ENCODE results near the gene MRTFA. TPM values are rescaled to one million over a fixed set of nuclear protein-coding genes. Genes with fewer than 3 reads are reported as not detected.
A peak's percentile ranks its signal among the peaks of the same experiment; 100 is the strongest.

The MRTFA gene
- total RNA-seq, 6 experiments from 2014 or later, result 9.3 to 20.6 (median 16.3) TPM

DNA sequence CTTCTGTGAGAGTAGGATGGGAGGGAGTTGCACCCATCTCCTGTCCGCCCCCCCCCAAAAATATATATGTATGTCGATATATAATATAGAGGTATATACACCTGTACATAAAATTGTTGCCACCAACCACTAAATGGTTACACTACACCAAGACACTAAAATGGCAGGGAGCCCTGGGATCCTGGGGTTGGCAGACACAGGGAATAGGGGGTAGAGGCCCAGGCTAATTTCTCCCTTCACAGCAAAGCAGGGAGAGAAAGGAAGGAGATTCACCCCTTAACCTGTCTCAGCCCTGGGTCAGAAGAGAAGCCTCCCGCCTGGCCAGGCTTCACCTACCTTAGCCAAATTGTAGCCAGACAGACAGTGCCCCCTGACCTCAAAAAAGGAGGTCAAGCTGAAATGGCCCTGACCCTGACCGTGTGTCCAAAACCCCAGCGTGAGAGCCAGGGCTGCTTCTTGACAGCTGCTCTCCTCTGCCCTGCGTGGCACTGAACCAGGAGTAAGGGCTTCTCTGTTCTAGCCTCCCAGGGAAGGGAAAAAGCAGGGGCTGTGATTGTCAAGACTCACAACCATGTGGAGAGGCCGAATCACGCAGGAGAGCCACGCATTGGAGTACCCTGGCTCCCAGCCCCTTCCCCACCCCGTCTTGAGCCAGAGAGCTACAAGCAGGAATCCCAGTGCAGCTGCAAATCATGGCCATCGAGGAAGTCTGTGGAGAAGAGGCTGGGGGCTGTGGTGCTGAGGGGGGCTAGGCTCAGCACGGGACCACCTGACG is 225.6 kb downstream of the MRTFA start:
- no peaks in the 10 kb centered on the region for H3K9me3 ChIP-seq
- 100% methylated on average over 1 of the region's 13 CpGs for WGBS (ENCODE audit: insufficient coverage, low coverage, low lambda C conversion rate, missing lambda C conversion rate)
- no peak overlapping the region for H3K27ac ChIP-seq
- peaks cover 0 to 38% (median 4%) of the 10 kb centered on the region in 4 donors for H3K36me3 ChIP-seq
- DNase-seq (peak in 2 of 3 donors; percentile 63 to 73), ATAC-seq (peak; percentile 25 to 73 (median 61))
- intact Hi-C loops (cut with DNase I), result no loop called here
- H3K4me1 ChIP-seq, result peaks cover 0 to 14% (median 0%) of the 10 kb centered on the region in 4 donors
- H3K27me3 ChIP-seq, result no peaks in the 10 kb centered on the region
- no peak overlapping the region for H3K4me3 ChIP-seq
- TF ChIP-seq, protein P1, sequence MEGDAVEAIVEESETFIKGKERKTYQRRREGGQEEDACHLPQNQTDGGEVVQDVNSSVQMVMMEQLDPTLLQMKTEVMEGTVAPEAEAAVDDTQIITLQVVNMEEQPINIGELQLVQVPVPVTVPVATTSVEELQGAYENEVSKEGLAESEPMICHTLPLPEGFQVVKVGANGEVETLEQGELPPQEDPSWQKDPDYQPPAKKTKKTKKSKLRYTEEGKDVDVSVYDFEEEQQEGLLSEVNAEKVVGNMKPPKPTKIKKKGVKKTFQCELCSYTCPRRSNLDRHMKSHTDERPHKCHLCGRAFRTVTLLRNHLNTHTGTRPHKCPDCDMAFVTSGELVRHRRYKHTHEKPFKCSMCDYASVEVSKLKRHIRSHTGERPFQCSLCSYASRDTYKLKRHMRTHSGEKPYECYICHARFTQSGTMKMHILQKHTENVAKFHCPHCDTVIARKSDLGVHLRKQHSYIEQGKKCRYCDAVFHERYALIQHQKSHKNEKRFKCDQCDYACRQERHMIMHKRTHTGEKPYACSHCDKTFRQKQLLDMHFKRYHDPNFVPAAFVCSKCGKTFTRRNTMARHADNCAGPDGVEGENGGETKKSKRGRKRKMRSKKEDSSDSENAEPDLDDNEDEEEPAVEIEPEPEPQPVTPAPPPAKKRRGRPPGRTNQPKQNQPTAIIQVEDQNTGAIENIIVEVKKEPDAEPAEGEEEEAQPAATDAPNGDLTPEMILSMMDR (IDR thresholded peaks at IDR 0.05), result no peak
- TF ChIP-seq POLR2A (IDR thresholded peaks at IDR 0.05), result no peak

- TF ChIP-seq, protein P1 (IDR thresholded peaks at IDR 0.05), result no peak
- no peak for TF ChIP-seq POLR2A (IDR thresholded peaks at IDR 0.05)
- Histone ChIP-seq H3K4me1 (peaks cover 0 to 14% (median 0%) of the 10 kb centered on the region in 4 donors), H3K9me3 (no peaks in the 10 kb centered on the region), H3K27ac (no peak overlapping the region), H3K27me3 (no peaks in the 10 kb centered on the region), H3K4me3 (no peak overlapping the region), H3K36me3 (peaks cover 0 to 44% (median 4%) of the 10 kb centered on the region in 4 donors)
- 33% methylated on average over 1 of the region's 8 CpGs for WGBS (ENCODE audit: insufficient coverage, low coverage, low lambda C conversion rate, missing lambda C conversion rate)
- ATAC-seq (peak; percentile 10 to 67 (median 27)), DNase-seq (peak; percentile 47 to 60 (median 57))
- intact Hi-C loops (cut with DNase I), result no loop called here
Observed at GRCh38 chr22:40410272-40410671, 226.2 kb downstream of the MRTFA start.

- TF ChIP-seq, protein P1 (IDR thresholded peaks at IDR 0.05), result no peak
- no peak for TF ChIP-seq POLR2A (IDR thresholded peaks at IDR 0.05)
- Histone ChIP-seq H3K9me3 (no peaks in the 10 kb centered on the region), H3K27ac (no peak overlapping the region), H3K36me3 (peaks cover 0 to 50% (median 4%) of the 10 kb centered on the region in 4 donors), H3K4me3 (no peak overlapping the region), H3K27me3 (no peaks in the 10 kb centered on the region), H3K4me1 (peaks cover 0 to 14% (median 0%) of the 10 kb centered on the region in 4 donors)
- DNase-seq, result peak in 1 of 3 donors; percentile 44
- no peak for ATAC-seq
- WGBS (ENCODE audit: insufficient coverage, low coverage, low lambda C conversion rate, missing lambda C conversion rate), result 100% methylated on average over 1 of the region's 11 CpGs
- intact Hi-C loops (cut with DNase I), result no loop called here
Observed at GRCh38 chr22:40409613-40410113, 226.9 kb downstream of the MRTFA start.

DNA sequence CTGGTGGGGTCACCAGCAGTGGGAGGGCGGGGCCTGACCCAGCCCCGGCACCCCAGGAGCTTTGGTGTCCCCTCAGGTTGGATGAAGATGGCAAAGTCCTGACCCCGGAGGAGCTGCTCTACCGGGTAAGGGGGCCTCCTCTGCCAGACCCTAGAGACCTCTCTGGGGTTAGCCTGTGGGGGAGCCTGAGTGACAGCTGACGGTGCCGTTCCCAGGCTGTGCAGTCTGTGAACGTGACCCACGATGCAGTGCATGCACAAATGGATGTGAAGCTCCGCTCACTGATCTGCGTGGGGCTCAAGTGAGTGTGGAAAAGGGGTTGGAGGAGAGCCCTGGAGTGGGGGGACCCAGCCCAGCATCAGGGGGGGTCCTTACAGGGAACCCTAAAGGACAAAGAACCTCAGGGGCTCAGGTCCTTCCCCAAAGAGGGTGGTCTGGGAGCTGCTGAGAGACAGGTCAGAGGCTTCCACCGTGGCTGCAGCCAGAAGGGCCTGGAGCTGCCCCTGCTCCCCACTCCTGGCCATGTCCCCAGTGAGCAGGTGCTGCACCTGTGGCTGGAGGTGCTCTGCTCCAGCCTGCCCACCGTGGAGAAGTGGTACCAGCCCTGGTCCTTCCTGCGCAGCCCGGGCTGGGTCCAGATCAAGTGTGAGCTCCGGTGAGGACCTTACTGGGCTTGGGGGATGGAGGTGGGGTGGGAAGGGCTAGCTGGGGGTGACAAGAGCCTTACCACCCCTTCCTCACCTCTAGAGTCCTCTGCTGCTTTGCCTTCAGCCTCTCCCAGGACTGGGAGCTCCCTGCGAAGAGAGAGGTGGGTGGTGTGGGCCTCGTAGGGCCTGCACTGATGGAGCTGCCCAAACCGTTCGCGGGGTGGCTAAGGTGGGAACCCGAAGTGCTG is 227.6 kb downstream of the MRTFA start:
- no peaks in the 10 kb centered on the region for H3K9me3 ChIP-seq
- no peaks in the 10 kb centered on the region for H3K27me3 ChIP-seq
- 75% methylated on average over 5 of the region's 21 CpGs for WGBS (ENCODE audit: insufficient coverage, low coverage, low lambda C conversion rate, missing lambda C conversion rate)
- no peak overlapping the region for H3K4me3 ChIP-seq
- no peak overlapping the region for H3K27ac ChIP-seq
- TF ChIP-seq, protein P1 (IDR thresholded peaks at IDR 0.05), result no peak
- no peak for TF ChIP-seq POLR2A (IDR thresholded peaks at IDR 0.05)
- H3K4me1 ChIP-seq, result peaks cover 0 to 14% (median 0%) of the 10 kb centered on the region in 4 donors
- H3K36me3 ChIP-seq, result peaks cover 0 to 57% (median 4%) of the 10 kb centered on the region in 4 donors
- intact Hi-C loops (cut with DNase I), result no loop called here
- ATAC-seq (no peak), DNase-seq (peak in 1 of 3 donors; percentile 47)

Data from right lobe of liver (tissue), 6 donors.